Fibroblast of lung (primary cell): ENCODE results near the gene TEX44. TPM values are rescaled to one million over a fixed set of nuclear protein-coding genes. Genes with fewer than 3 reads are reported as not detected.

Experiments used
- DNase-seq, 2 donors: peaks; one replicate each; pipeline versions ENCODE4 v3.0.0 to v3.0.0-alpha.2; 2010; ENCODE audit warnings: low read depth in 2 of 2
- H2AFZ ChIP-seq: 2 replicates; pipeline ENCODE4 v1.5.1; 2012; ENCODE audit warnings: low read length, control low read depth, inconsistent platforms
- H3K27ac ChIP-seq: 2 replicates; pipeline ENCODE4 v1.5.1; 2011; ENCODE audit warnings: low read length, control low read depth; ENCODE audit not compliant: insufficient read depth
- H3K27me3 ChIP-seq: 2 replicates; pipeline ENCODE4 v1.5.1; 2011; ENCODE audit warnings: mild to moderate bottlenecking, low read length; ENCODE audit not compliant: control insufficient read depth, insufficient read depth
- H3K36me3 ChIP-seq: 2 replicates; pipeline ENCODE4 v1.5.1; 2011; ENCODE audit warnings: low read length; ENCODE audit not compliant: control insufficient read depth, insufficient read depth
- H3K4me1 ChIP-seq: 2 replicates; pipeline ENCODE4 v1.5.1; 2011; ENCODE audit warnings: low read length; ENCODE audit not compliant: control insufficient read depth, insufficient read depth; ENCODE audit errors: extremely low read depth
- H3K4me2 ChIP-seq: 2 replicates; pipeline ENCODE4 v1.5.1; 2011; ENCODE audit warnings: low read length, control low read depth; ENCODE audit not compliant: insufficient read depth; ENCODE audit errors: extremely low read depth
- H3K4me3 ChIP-seq, 4 experiments: fragments of 200-600 bp in 1 of 4; sonication (generic) in 1 of 4; replicated peaks in 1 of 4; 2 replicates each; pipeline ENCODE4 v1.5.1; 2011 to 2016; ENCODE audit warnings: low read length in 4 of 4, low read depth in 3 of 4, mild to moderate bottlenecking in 3 of 4, control low read depth in 2 of 4, inconsistent platforms in 1 of 4, mixed read lengths in 1 of 4; ENCODE audit not compliant: insufficient read depth in 1 of 4; ENCODE audit errors: control extremely low read depth in 1 of 4
- H3K79me2 ChIP-seq: 2 replicates; pipeline ENCODE4 v1.5.1; 2012; ENCODE audit warnings: mild to moderate bottlenecking, low read length, inconsistent platforms; ENCODE audit not compliant: control insufficient read depth, insufficient read depth
- H3K9ac ChIP-seq: 2 replicates; pipeline ENCODE4 v1.5.1; 2011; ENCODE audit warnings: mild to moderate bottlenecking, low read length, control low read depth; ENCODE audit not compliant: insufficient read depth
- H3K9me3 ChIP-seq: 2 replicates; pipeline ENCODE4 v1.5.1; 2012; ENCODE audit warnings: low read depth, low read length; ENCODE audit not compliant: control insufficient read depth, insufficient read depth
- H4K20me1 ChIP-seq: 2 replicates; pipeline ENCODE4 v1.5.1; 2011; ENCODE audit warnings: low read length; ENCODE audit not compliant: control insufficient read depth, insufficient read depth; ENCODE audit errors: extremely low read depth
- CTCF ChIP-seq, 2 donors: IDR thresholded peaks in 1 of 2; conservative IDR thresholded peaks in 1 of 2; 1 replicate in 1 of 2; 2 replicates in 1 of 2; pipeline ENCODE4 v1.5.1; 2011 to 2012; ENCODE audit warnings: low read length in 2 of 2, control low read depth in 1 of 2, inconsistent platforms in 1 of 2, low read depth in 1 of 2, mild to moderate bottlenecking in 1 of 2
- EZH2 ChIP-seq: IDR thresholded peaks from 2 replicates; pipeline ENCODE4 v1.5.1; 2012; ENCODE audit warnings: low read length, control low read depth, mild to moderate bottlenecking; ENCODE audit errors: missing control alignments
- polyA plus RNA-seq, 2 donors: library from polyadenylated mRNA; depleted of rRNA in 1 of 2; stranded (reverse) in 1 of 2; unstranded in 1 of 2; fragments of >200 nt; gene quantifications; 2 replicates each; pipeline ENCODE4 v1.2.1, GENCODE V29; 2011 to 2012; ENCODE audit warnings: missing spikeins in 1 of 2
- total RNA-seq: library from RNA; depleted of rRNA; stranded (reverse); fragments of >200 nt; gene quantifications from 2 replicates; pipeline ENCODE4 v1.2.1, GENCODE V29; 2014

TEX44 gene
- total and polyA plus RNA-seq, 2 donors (not counting 1 experiment from before 2014, with no cell fraction given) = not detected

GRCh38 chr2:231640641-231641111, 48.0 kb downstream of the TEX44 start:
- Histone ChIP-seq H3K27ac (peak overlapping the region; percentile 54), H3K79me2 (no peaks in the 10 kb centered on the region)

GRCh38 chr2:231642631-231643494, 50.2 kb downstream of the TEX44 start:
- no peaks in the 10 kb centered on the region for H3K36me3 ChIP-seq
- peak overlapping the region in 1 of 4 experiments; percentile 39 for H3K4me3 ChIP-seq
- no peaks in the 10 kb centered on the region for H3K27me3 ChIP-seq
- H3K79me2 ChIP-seq = no peaks in the 10 kb centered on the region
- H3K4me1 ChIP-seq = peaks cover 17% of the 10 kb centered on the region
- peak overlapping the region; percentile 81 for H3K4me2 ChIP-seq
- H4K20me1 ChIP-seq = no peaks in the 10 kb centered on the region
- peak overlapping the region; percentile 50 for H3K9ac ChIP-seq
- TF ChIP-seq EZH2 = no peak
- no peak for TF ChIP-seq CTCF (conservative IDR thresholded peaks at IDR 0.05 in 1 of 2, IDR thresholded peaks at IDR 0.05 in 1 of 2; ENCODE audit: low read depth in 1 of 2, low read length in 2 of 2)
- peak overlapping the region; percentile 91 for H3K27ac ChIP-seq
- peak overlapping the region; percentile 32 for H2AFZ ChIP-seq
- no peaks in the 10 kb centered on the region for H3K9me3 ChIP-seq
- peak; percentile 91 to 96 for DNase-seq

More at GRCh38 chr2:231640641-231641111, 48.0 kb downstream of the TEX44 start:
- Histone ChIP-seq H3K9ac (no peak overlapping the region), H3K36me3 (no peaks in the 10 kb centered on the region), H4K20me1 (no peaks in the 10 kb centered on the region), H3K4me3 (no peak overlapping the region), H3K4me1 (peaks cover 17% of the 10 kb centered on the region), H3K27me3 (no peaks in the 10 kb centered on the region), H3K4me2 (peak overlapping the region; percentile 8), H3K9me3 (no peaks in the 10 kb centered on the region), H2AFZ (peak overlapping the region; percentile 6)
- TF ChIP-seq EZH2 = no peak
- peak in 1 of 2 donors; percentile 10 for TF ChIP-seq CTCF (conservative IDR thresholded peaks at IDR 0.05 in 1 of 2, IDR thresholded peaks at IDR 0.05 in 1 of 2; ENCODE audit: low read depth in 1 of 2, low read length in 2 of 2)
- peak in 1 of 2 donors; percentile 35 for DNase-seq

- H3K4me3 ChIP-seq = no peak overlapping the region
- no peaks in the 10 kb centered on the region for H3K9me3 ChIP-seq
- no peak overlapping the region for H2AFZ ChIP-seq
- peak overlapping the region; percentile 74 for H3K4me2 ChIP-seq
- H3K4me1 ChIP-seq = peaks cover 17% of the 10 kb centered on the region
- peak overlapping the region; percentile 49 for H3K9ac ChIP-seq
- no peaks in the 10 kb centered on the region for H4K20me1 ChIP-seq
- H3K27ac ChIP-seq = peak overlapping the region; percentile 91
- TF ChIP-seq CTCF (conservative IDR thresholded peaks at IDR 0.05 in 1 of 2, IDR thresholded peaks at IDR 0.05 in 1 of 2; ENCODE audit: low read depth in 1 of 2, low read length in 2 of 2) = no peak
- TF ChIP-seq EZH2 = no peak
- DNase-seq = no peak
- H3K27me3 ChIP-seq = no peaks in the 10 kb centered on the region
- no peaks in the 10 kb centered on the region for H3K36me3 ChIP-seq
- H3K79me2 ChIP-seq = no peaks in the 10 kb centered on the region
Observed at GRCh38 chr2:231643495-231643888, 50.8 kb downstream of the TEX44 start.
